ENCODE results near the gene SPPL3. TPM values are rescaled to one million over a fixed set of nuclear protein-coding genes. Genes with fewer than 3 reads are reported as not detected.

Gene SPPL3
- total and polyA plus RNA-seq, 8 donors = 44.5 to 76.2 (median 68.1) TPM

GRCh38 chr12:120757226-120757742, 146.9 kb downstream of the SPPL3 start:
- Histone ChIP-seq H3K9me3 (peaks cover 0 to 7% of the 10 kb centered on the region in 2 donors), H3K4me1 (no peaks in the 10 kb centered on the region), H3K36me3 (peaks cover 0 to 26% of the 10 kb centered on the region in 2 donors), H3K4me3 (no peak overlapping the region), H3K27me3 (no peaks in the 10 kb centered on the region), H3K27ac (no peak overlapping the region)
- DNase-seq (no peak), ATAC-seq (no peak)
- TF ChIP-seq, protein P1, sequence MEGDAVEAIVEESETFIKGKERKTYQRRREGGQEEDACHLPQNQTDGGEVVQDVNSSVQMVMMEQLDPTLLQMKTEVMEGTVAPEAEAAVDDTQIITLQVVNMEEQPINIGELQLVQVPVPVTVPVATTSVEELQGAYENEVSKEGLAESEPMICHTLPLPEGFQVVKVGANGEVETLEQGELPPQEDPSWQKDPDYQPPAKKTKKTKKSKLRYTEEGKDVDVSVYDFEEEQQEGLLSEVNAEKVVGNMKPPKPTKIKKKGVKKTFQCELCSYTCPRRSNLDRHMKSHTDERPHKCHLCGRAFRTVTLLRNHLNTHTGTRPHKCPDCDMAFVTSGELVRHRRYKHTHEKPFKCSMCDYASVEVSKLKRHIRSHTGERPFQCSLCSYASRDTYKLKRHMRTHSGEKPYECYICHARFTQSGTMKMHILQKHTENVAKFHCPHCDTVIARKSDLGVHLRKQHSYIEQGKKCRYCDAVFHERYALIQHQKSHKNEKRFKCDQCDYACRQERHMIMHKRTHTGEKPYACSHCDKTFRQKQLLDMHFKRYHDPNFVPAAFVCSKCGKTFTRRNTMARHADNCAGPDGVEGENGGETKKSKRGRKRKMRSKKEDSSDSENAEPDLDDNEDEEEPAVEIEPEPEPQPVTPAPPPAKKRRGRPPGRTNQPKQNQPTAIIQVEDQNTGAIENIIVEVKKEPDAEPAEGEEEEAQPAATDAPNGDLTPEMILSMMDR (IDR thresholded peaks at IDR 0.05) = no peak
- intact Hi-C loops (cut with DNase I) = no loop called here

- Histone ChIP-seq H3K9me3 (peaks cover 0 to 7% of the 10 kb centered on the region in 2 donors), H3K4me3 (no peak overlapping the region), H3K4me1 (no peaks in the 10 kb centered on the region), H3K27me3 (no peaks in the 10 kb centered on the region), H3K27ac (no peak overlapping the region), H3K36me3 (peaks cover 0 to 6% of the 10 kb centered on the region in 2 donors)
- DNase-seq (no peak), ATAC-seq (no peak)
- intact Hi-C loops (cut with DNase I) = no loop called here
- TF ChIP-seq, protein P1 (IDR thresholded peaks at IDR 0.05) = no peak
These were observed 148.9 kb downstream of the SPPL3 start for GRCh38 chr12:120755269-120755668.

- Histone ChIP-seq H3K27me3 (no peaks in the 10 kb centered on the region), H3K36me3 (peaks cover 0 to 1% of the 10 kb centered on the region in 2 donors), H3K9me3 (peaks cover 0 to 7% of the 10 kb centered on the region in 2 donors), H3K4me1 (no peaks in the 10 kb centered on the region), H3K4me3 (no peak overlapping the region), H3K27ac (no peak overlapping the region)
- intact Hi-C loops (cut with DNase I) = no loop called here
- ATAC-seq (no peak), DNase-seq (no peak)
- TF ChIP-seq, protein P1 (IDR thresholded peaks at IDR 0.05) = no peak
These were observed 149.4 kb downstream of the SPPL3 start for GRCh38 chr12:120754792-120755191.

- Histone ChIP-seq H3K4me3 (no peak overlapping the region), H3K4me1 (no peaks in the 10 kb centered on the region), H3K27me3 (no peaks in the 10 kb centered on the region), H3K36me3 (no peaks in the 10 kb centered on the region), H3K9me3 (peaks cover 0 to 7% of the 10 kb centered on the region in 2 donors), H3K27ac (no peak overlapping the region)
- DNase-seq (peak in 1 of 4 donors; percentile 13), ATAC-seq (no peak)
- intact Hi-C loops (cut with DNase I) = no loop called here
- TF ChIP-seq, protein P1 (IDR thresholded peaks at IDR 0.05) = no peak
These were observed 152.8 kb downstream of the SPPL3 start for GRCh38 chr12:120751389-120751788.

DNA sequence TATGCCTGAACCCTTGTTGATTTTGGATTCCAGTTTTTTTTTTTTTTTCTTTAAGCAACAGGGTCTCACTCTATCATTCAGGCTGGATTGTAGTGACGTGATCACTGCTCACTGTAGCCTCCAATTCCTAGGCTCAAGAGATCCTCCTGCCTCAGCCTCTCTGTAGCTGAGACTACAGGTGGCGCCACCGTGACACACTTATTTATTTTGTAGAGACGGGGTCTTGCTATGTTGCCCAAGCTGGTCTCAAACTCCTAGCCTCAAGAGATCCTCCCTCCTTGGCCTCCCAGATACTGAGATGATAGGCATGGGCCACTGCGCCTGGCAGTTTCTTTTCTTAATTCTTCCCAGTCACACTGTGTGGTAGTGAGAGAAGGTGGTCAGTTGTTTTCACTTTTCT, 153.4 kb downstream of the SPPL3 start:
- no peak overlapping the region for H3K27ac ChIP-seq
- intact Hi-C loops (cut with DNase I) = no loop called here
- DNase-seq (no peak), ATAC-seq (no peak)
- H3K27me3 ChIP-seq = no peaks in the 10 kb centered on the region
- no peaks in the 10 kb centered on the region for H3K4me1 ChIP-seq
- H3K4me3 ChIP-seq = no peak overlapping the region
- TF ChIP-seq, protein P1 (IDR thresholded peaks at IDR 0.05) = no peak
- no peaks in the 10 kb centered on the region for H3K36me3 ChIP-seq
- peaks cover 0 to 7% of the 10 kb centered on the region in 2 donors for H3K9me3 ChIP-seq
